Activated CD8-positive, alpha-beta T cell treated with anti-CD3 and anti-CD28 coated beads, Interleukin-2, amount 10 ng/mL, durations not matched to agents 7 days and 5 days (primary cell): ENCODE data around the gene NKAIN2. TPM values are rescaled to one million over a fixed set of nuclear protein-coding genes. Genes with fewer than 3 reads are reported as not detected.

ENCODE experiments used
- ATAC-seq: fragments of 150-1000 bp; cut with Tn5 transposase; one replicate; pipeline ENCODE4 v1.10.0; 2021; ENCODE audit warnings: moderate library complexity
- CTCF ChIA-PET: fragments of 350-600 bp; sonication (Branson Sonifier 250); formaldehyde crosslinking; loops from one replicate; lab custom pipeline; 2021; ENCODE audit warnings: antibody characterized with exemption; lab: Charles Lee
- POLR2A ChIA-PET: fragments of 350-600 bp; sonication (Branson Sonifier 250); formaldehyde crosslinking; loops from one replicate; lab custom pipeline; 2021; ENCODE audit warnings: antibody characterized with exemption; lab: Charles Lee
- DNase-seq: peaks from one replicate; pipeline ENCODE4 v3.0.0-alpha.2; 2020
- H3K27ac Mint-ChIP-seq: one replicate; pipeline ENCODE4 v1.8.0; 2021; ENCODE audit warnings: mild to moderate bottlenecking, mixed read lengths
- H3K27me3 Mint-ChIP-seq: one replicate; pipeline ENCODE4 v1.8.0; 2021; ENCODE audit warnings: low read depth, mixed read lengths
- H3K36me3 Mint-ChIP-seq: one replicate; pipeline ENCODE4 v1.8.0; 2021; ENCODE audit warnings: low read depth, mixed read lengths
- H3K4me1 Mint-ChIP-seq: one replicate; pipeline ENCODE4 v1.8.0; 2021; ENCODE audit warnings: low read depth, mixed read lengths
- H3K4me3 Mint-ChIP-seq: one replicate; pipeline ENCODE4 v1.8.0; 2021; ENCODE audit warnings: mild to moderate bottlenecking, mixed read lengths
- H3K9me3 Mint-ChIP-seq: one replicate; pipeline ENCODE4 v1.8.0; 2022; ENCODE audit warnings: mixed read lengths; ENCODE audit not compliant: insufficient read depth
- total RNA-seq, 2 experiments: library from RNA; stranded (reverse); gene quantifications; one replicate each; pipeline ENCODE4 v1.2.3, GENCODE V29; 2021

NKAIN2 gene
- total RNA-seq, 2 experiments from 2014 or later: not detected

GRCh38 chr6:124793398-124793797 is 989.7 kb downstream of the NKAIN2 start:
- CTCF ChIA-PET: no interaction called here
- H3K4me3 Mint-ChIP-seq: no peak overlapping the region
- no peaks in the 10 kb centered on the region for H3K9me3 Mint-ChIP-seq
- POLR2A ChIA-PET: no interaction called here
- no peaks in the 10 kb centered on the region for H3K27me3 Mint-ChIP-seq
- no peaks in the 10 kb centered on the region for H3K36me3 Mint-ChIP-seq
- DNase-seq (no peak), ATAC-seq (no peak)
- H3K27ac Mint-ChIP-seq: no peak overlapping the region
- H3K4me1 Mint-ChIP-seq: no peaks in the 10 kb centered on the region

GRCh38 chr6:124795643-124796463 is 992.2 kb downstream of the NKAIN2 start:
- Mint-ChIP-seq H3K27ac (no peak overlapping the region), H3K27me3 (no peaks in the 10 kb centered on the region), H3K36me3 (no peaks in the 10 kb centered on the region), H3K4me1 (no peaks in the 10 kb centered on the region), H3K9me3 (no peaks in the 10 kb centered on the region), H3K4me3 (no peak overlapping the region)
- DNase-seq (no peak), ATAC-seq (no peak)
- ChIA-PET POLR2A (no interaction called here), CTCF (interaction anchor here (1.1 kb wide), 1 partner anchor 994 kb away, joined by 3 read pairs; no protein-coding TSS in a partner anchor)

- Mint-ChIP-seq H3K27ac (no peak overlapping the region), H3K4me1 (no peaks in the 10 kb centered on the region), H3K36me3 (no peaks in the 10 kb centered on the region), H3K4me3 (no peak overlapping the region), H3K27me3 (no peaks in the 10 kb centered on the region), H3K9me3 (no peaks in the 10 kb centered on the region)
- ChIA-PET CTCF (interaction anchor here (1.1 kb wide), 1 partner anchor 994 kb away, joined by 3 read pairs; no protein-coding TSS in a partner anchor), POLR2A (no interaction called here)
- ATAC-seq (no peak), DNase-seq (no peak)
Observed at GRCh38 chr6:124796464-124796970, 992.9 kb downstream of the NKAIN2 start.

GRCh38 chr6:124797224-124797623 is 993.6 kb downstream of the NKAIN2 start:
- ChIA-PET CTCF (no interaction called here), POLR2A (no interaction called here)
- H3K9me3 Mint-ChIP-seq: no peaks in the 10 kb centered on the region
- no peaks in the 10 kb centered on the region for H3K4me1 Mint-ChIP-seq
- no peaks in the 10 kb centered on the region for H3K36me3 Mint-ChIP-seq
- H3K4me3 Mint-ChIP-seq: no peak overlapping the region
- no peak for ATAC-seq
- no peak for DNase-seq
- H3K27ac Mint-ChIP-seq: no peak overlapping the region
- no peaks in the 10 kb centered on the region for H3K27me3 Mint-ChIP-seq

- ATAC-seq (no peak), DNase-seq (no peak)
- H3K27me3 Mint-ChIP-seq: no peaks in the 10 kb centered on the region
- ChIA-PET CTCF (no interaction called here), POLR2A (no interaction called here)
- no peak overlapping the region for H3K4me3 Mint-ChIP-seq
- H3K27ac Mint-ChIP-seq: no peak overlapping the region
- H3K4me1 Mint-ChIP-seq: no peaks in the 10 kb centered on the region
- H3K9me3 Mint-ChIP-seq: no peaks in the 10 kb centered on the region
- no peaks in the 10 kb centered on the region for H3K36me3 Mint-ChIP-seq
Observed at GRCh38 chr6:124798942-124799496, 995.4 kb downstream of the NKAIN2 start.

GRCh38 chr6:124799638-124800037 is 996.0 kb downstream of the NKAIN2 start:
- DNase-seq: no peak
- Mint-ChIP-seq H3K36me3 (no peaks in the 10 kb centered on the region), H3K27ac (no peak overlapping the region), H3K4me1 (no peaks in the 10 kb centered on the region), H3K27me3 (no peaks in the 10 kb centered on the region), H3K4me3 (no peak overlapping the region), H3K9me3 (no peaks in the 10 kb centered on the region)
- CTCF ChIA-PET: no interaction called here
- POLR2A ChIA-PET: no interaction called here
- ATAC-seq: no peak

- no peak for ATAC-seq
- no peaks in the 10 kb centered on the region for H3K27me3 Mint-ChIP-seq
- POLR2A ChIA-PET: no interaction called here
- no peaks in the 10 kb centered on the region for H3K4me1 Mint-ChIP-seq
- no peaks in the 10 kb centered on the region for H3K36me3 Mint-ChIP-seq
- no peak for DNase-seq
- CTCF ChIA-PET: no interaction called here
- H3K9me3 Mint-ChIP-seq: no peaks in the 10 kb centered on the region
- H3K27ac Mint-ChIP-seq: no peak overlapping the region
- H3K4me3 Mint-ChIP-seq: no peak overlapping the region
Observed at GRCh38 chr6:124800222-124800621, 996.6 kb downstream of the NKAIN2 start.

- Mint-ChIP-seq H3K4me3 (no peak overlapping the region), H3K36me3 (no peaks in the 10 kb centered on the region), H3K9me3 (no peaks in the 10 kb centered on the region), H3K27me3 (no peaks in the 10 kb centered on the region), H3K4me1 (no peaks in the 10 kb centered on the region), H3K27ac (no peak overlapping the region)
- DNase-seq (no peak), ATAC-seq (no peak)
- CTCF ChIA-PET: no interaction called here
- POLR2A ChIA-PET: no interaction called here
Observed at GRCh38 chr6:124812067-124812466, 1008.4 kb downstream of the NKAIN2 start.

- ChIA-PET POLR2A (no interaction called here), CTCF (no interaction called here)
- no peaks in the 10 kb centered on the region for H3K36me3 Mint-ChIP-seq
- H3K4me1 Mint-ChIP-seq: no peaks in the 10 kb centered on the region
- DNase-seq: no peak
- H3K4me3 Mint-ChIP-seq: no peak overlapping the region
- H3K9me3 Mint-ChIP-seq: no peaks in the 10 kb centered on the region
- H3K27ac Mint-ChIP-seq: no peak overlapping the region
- H3K27me3 Mint-ChIP-seq: no peaks in the 10 kb centered on the region
- ATAC-seq: no peak
Observed at GRCh38 chr6:124819346-124819745, 1015.7 kb downstream of the NKAIN2 start.

- no peak for ATAC-seq
- H3K9me3 Mint-ChIP-seq: no peaks in the 10 kb centered on the region
- DNase-seq: no peak
- ChIA-PET POLR2A (no interaction called here), CTCF (no interaction called here)
- H3K27me3 Mint-ChIP-seq: no peaks in the 10 kb centered on the region
- H3K27ac Mint-ChIP-seq: no peak overlapping the region
- H3K4me1 Mint-ChIP-seq: no peaks in the 10 kb centered on the region
- H3K4me3 Mint-ChIP-seq: no peak overlapping the region
- no peaks in the 10 kb centered on the region for H3K36me3 Mint-ChIP-seq
Observed at GRCh38 chr6:124822204-124822613, 1018.5 kb downstream of the NKAIN2 start.

GRCh38 chr6:124822721-124823120 is 1019.1 kb downstream of the NKAIN2 start:
- no peak for DNase-seq
- H3K27me3 Mint-ChIP-seq: no peaks in the 10 kb centered on the region
- POLR2A ChIA-PET: no interaction called here
- ATAC-seq: no peak
- no peaks in the 10 kb centered on the region for H3K4me1 Mint-ChIP-seq
- H3K4me3 Mint-ChIP-seq: no peak overlapping the region
- H3K36me3 Mint-ChIP-seq: no peaks in the 10 kb centered on the region
- no peak overlapping the region for H3K27ac Mint-ChIP-seq
- CTCF ChIA-PET: no interaction called here
- H3K9me3 Mint-ChIP-seq: no peaks in the 10 kb centered on the region

- no peak for DNase-seq
- ChIA-PET CTCF (no interaction called here), POLR2A (no interaction called here)
- H3K4me1 Mint-ChIP-seq: no peaks in the 10 kb centered on the region
- H3K4me3 Mint-ChIP-seq: no peak overlapping the region
- H3K27ac Mint-ChIP-seq: no peak overlapping the region
- no peaks in the 10 kb centered on the region for H3K9me3 Mint-ChIP-seq
- H3K27me3 Mint-ChIP-seq: no peaks in the 10 kb centered on the region
- H3K36me3 Mint-ChIP-seq: no peaks in the 10 kb centered on the region
- ATAC-seq: no peak
Observed at GRCh38 chr6:124823240-124824111, 1019.8 kb downstream of the NKAIN2 start.
